22Rv1 (cell line): Measurements from ENCODE around the gene STUB1.
A peak's percentile ranks its signal among the peaks of the same experiment; 100 is the strongest.

Experiments
- H3K27ac ChIP-seq: fragments of 450-650 bp; 2 replicates; pipeline ENCODE4 v1.5.1; 2017
- ZFX ChIP-seq: fragments of 450-650 bp; IDR thresholded peaks from 2 replicates; pipeline ENCODE4 v1.6.1; 2017; ENCODE audit warnings: antibody characterized with exemption, borderline replicate concordance
- TF ChIP-seq, protein P1 (sequence below): fragments of 450-650 bp; IDR thresholded peaks from 2 replicates; pipeline ENCODE4 v1.5.1; 2017; ENCODE audit warnings: mild to moderate bottlenecking

The STUB1 gene

DNA sequence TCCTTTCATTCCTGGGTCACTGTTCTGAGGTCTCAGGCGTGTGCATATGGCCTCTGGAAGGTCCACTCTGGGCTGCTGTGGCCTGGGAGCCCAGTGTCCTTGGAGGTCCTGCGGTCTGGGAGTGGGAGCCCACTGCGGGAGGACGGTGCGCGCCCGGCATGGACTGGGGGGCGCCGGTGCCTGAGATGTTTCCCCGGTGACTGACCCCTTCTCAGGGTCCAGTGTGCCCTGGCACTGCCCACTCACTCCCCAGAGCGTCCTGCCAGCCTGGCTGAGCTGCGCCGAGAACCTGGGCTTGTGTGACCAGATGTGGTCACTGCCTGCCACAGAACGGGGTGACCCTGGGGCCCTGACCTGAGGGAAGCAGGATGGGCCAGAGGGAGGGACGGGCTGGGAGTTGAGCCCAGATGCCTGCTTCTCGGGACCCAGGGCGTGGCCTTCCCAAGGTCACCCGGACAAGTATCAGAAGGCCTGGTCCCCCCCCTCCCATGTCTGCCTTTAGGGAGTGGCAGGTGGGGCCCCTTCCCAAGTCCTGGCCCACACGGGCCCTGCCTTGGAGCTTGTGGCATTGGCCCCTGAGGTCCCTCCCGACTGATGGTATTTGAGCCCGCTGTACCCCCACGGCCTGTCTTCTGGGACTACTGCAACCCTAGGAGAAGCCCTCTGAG, 5.9 kb upstream of the STUB1 start:
- TF ChIP-seq, protein P1, sequence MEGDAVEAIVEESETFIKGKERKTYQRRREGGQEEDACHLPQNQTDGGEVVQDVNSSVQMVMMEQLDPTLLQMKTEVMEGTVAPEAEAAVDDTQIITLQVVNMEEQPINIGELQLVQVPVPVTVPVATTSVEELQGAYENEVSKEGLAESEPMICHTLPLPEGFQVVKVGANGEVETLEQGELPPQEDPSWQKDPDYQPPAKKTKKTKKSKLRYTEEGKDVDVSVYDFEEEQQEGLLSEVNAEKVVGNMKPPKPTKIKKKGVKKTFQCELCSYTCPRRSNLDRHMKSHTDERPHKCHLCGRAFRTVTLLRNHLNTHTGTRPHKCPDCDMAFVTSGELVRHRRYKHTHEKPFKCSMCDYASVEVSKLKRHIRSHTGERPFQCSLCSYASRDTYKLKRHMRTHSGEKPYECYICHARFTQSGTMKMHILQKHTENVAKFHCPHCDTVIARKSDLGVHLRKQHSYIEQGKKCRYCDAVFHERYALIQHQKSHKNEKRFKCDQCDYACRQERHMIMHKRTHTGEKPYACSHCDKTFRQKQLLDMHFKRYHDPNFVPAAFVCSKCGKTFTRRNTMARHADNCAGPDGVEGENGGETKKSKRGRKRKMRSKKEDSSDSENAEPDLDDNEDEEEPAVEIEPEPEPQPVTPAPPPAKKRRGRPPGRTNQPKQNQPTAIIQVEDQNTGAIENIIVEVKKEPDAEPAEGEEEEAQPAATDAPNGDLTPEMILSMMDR = no peak
- no peak for TF ChIP-seq ZFX
- peak overlapping the region; percentile 82 for H3K27ac ChIP-seq

DNA sequence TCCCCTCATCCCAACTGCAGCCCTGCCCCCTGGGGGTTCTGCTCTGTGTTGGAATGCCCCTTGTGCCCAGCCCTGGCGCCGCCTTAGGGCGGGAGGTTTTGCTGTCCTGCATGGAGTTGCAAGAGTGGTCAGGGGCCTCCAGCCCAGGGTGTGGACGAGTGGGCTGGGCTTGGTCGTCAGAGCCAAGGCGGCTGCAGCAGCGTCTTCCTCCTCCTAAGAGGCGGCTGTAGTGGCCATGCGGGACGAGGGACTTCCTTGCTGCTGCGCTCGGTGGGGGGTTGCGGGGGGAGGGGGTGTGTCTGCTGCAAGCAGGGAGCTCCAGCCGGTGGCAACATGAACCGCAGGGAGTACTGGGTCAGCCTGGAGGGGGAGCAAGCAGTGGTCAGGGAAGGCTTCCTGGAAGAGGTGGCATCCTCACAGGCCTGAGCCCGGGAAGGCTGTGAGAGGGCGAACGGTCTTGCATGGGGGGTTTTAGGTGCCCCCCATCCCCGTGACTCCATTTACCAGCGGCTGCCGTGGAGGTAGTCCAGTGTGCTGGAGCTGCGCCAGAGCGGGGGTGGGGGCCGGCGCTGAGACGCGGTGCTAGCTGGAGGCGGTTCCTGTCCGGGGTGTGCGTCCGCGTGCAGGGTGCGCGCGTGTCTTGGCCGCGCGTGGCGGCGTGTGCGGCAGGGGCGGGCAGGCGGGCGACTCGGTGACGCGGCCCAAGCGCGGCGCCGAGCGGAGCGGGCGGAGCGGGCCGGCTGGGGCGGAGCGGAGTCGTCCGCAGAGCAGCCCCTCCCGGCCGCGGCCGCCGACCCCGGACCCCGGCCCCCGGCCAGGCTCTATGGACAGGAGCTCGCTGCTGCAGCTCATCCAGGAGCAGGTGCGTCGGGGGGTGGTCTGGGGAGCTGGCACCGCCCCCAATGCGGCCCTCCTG, 5.0 kb upstream of the STUB1 start, which contains the start of gene RHBDL1:
RHBDL1 (plus strand) TSS at position 704 of the 916 bp plus-strand sequence; CDS start at position 824, 120 bp downstream.
- no peak for TF ChIP-seq ZFX
- TF ChIP-seq, protein P1 = peak; percentile 14
- H3K27ac ChIP-seq = peak within 1 kb of the TSS; percentile 82

DNA sequence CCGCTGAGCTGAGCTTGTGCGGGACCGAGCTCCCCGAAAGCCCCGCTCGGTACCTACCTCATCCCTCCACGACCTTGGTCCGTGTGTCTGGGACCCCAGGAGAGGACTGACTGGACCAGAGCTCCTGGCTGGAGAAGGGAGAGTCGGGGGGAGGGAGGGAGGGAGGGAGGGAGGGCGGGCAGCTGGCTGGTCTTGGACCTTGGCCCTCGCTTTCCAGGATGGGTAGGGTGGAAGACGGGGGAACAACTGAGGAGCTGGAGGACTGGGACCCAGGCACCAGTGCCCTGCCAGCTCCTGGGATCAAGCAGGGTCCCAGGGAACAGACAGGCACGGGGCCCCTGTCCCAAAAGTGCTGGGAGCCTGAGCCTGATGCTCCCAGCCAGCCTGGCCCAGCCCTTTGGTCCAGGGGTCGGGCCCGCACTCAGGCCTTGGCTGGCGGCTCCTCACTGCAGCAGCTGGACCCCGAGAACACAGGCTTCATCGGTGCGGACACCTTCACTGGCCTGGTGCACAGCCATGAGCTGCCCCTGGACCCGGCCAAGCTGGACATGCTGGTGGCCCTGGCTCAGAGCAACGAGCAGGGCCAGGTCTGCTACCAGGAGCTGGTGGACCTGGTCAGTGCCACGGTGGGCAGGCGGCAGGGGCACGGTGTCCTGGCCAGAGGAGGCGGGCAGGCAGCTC, 4.2 kb upstream of the STUB1 start:
- no peak for TF ChIP-seq ZFX
- TF ChIP-seq, protein P1 = no peak
- peak overlapping the region; percentile 82 for H3K27ac ChIP-seq

DNA sequence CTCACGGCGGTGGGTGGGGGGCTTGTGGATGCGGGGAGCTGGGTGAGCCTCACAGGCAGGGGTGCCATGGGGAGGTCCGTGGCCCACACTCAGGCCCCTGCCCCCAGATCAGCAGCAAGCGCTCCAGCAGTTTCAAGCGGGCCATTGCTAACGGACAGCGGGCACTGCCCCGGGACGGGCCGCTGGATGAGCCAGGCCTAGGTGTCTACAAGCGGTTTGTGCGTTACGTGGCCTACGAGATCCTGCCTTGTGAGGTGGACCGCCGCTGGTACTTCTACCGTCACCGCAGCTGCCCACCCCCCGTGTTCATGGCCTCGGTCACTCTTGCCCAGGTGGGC, 3.7 kb upstream of the STUB1 start:
- TF ChIP-seq, protein P1 = no peak
- TF ChIP-seq ZFX = no peak
- peak overlapping the region; percentile 82 for H3K27ac ChIP-seq

DNA sequence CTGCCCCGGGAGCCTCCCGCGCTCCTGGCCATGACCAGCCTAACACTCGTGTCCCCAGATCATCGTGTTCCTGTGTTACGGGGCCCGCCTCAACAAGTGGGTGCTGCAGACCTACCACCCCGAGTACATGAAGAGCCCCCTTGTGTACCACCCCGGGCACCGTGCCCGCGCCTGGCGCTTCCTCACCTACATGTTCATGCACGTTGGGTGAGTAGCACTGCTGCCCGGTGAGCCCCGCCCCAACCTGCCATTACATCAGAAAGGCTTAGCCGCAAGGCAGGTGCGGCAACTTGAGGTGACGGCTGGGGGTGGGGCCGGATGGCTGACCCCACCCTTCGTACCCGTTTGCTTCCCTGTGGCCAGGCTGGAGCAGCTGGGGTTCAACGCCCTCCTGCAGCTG, 3.3 kb upstream of the STUB1 start:
- peak overlapping the region; percentile 98; the same call in 1 of the 2 replicates for H3K27ac ChIP-seq
- TF ChIP-seq, protein P1 = no peak
- TF ChIP-seq ZFX = no peak

DNA sequence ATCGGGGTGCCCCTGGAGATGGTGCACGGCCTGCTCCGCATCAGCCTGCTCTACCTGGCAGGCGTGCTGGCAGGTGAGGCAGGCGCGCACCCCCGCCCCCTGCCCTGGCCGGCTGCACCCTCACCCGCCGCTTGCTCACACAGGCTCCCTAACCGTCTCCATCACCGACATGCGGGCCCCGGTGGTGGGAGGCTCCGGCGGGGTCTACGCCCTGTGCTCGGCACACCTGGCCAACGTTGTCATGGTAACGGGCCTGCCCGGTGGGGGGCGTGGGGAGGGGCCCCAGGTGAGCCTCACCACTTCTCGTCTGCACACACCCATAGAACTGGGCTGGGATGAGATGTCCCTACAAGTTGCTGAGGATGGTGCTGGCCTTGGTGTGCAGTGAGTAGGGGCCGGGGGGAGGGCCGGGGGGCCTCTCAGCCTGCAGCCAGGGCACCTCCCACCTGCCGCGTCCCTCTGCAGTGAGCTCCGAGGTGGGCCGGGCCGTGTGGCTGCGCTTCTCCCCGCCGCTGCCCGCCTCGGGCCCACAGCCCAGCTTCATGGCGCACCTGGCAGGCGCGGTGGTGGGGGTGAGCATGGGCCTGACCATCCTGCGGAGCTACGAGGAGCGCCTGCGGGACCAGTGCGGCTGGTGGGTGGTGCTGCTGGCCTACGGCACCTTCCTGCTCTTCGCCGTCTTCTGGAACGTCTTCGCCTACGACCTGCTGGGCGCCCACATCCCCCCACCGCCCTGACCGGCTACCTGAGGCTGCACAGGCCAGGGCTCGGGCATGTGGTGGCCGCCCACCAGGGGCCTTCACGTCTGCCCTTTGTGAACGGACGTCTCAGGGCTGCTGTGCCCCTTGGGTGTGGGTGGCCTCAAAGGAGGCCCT, 2.7 kb upstream of the STUB1 start:
- TF ChIP-seq, protein P1 = no peak
- TF ChIP-seq ZFX = no peak
- H3K27ac ChIP-seq = peak overlapping the region; percentile 98
